HEK293 (cell line): ENCODE measurements around the gene KRT27.

Source experiments
- CTCF ChIA-PET: fragments of 350-600 bp; formaldehyde crosslinking; extraction: SDS; loops from one replicate; lab custom pipeline; 2021; ENCODE audit warnings: antibody characterized with exemption; lab: Yijun Ruan, JAX
- POLR2A ChIA-PET: fragments of 300-600 bp; formaldehyde crosslinking; extraction: SDS; loops from one replicate; lab custom pipeline; 2020; ENCODE audit warnings: antibody characterized with exemption, inconsistent platforms; lab: Yijun Ruan, JAX
- H3K27ac ChIP-seq: fragments of 200-500 bp; sonication (Bioruptor generic); 2 replicates; pipeline ENCODE4 v1.5.1; 2014; ENCODE audit warnings: low read depth, low read length, control low read depth, inconsistent platforms; ENCODE audit errors: extremely low read depth
- H3K36me3 ChIP-seq, 2 experiments: fragments of 200-500 bp in 1 of 2; sonication (Bioruptor generic) in 1 of 2; 1 replicate in 1 of 2; 2 replicates in 1 of 2; pipeline ENCODE4 v1.5.1; 2014 to 2017; ENCODE audit warnings: inconsistent platforms in 2 of 2, low read length in 2 of 2; ENCODE audit not compliant: control insufficient read depth in 2 of 2, insufficient read depth in 1 of 2
- H3K4me1 ChIP-seq: fragments of 200-500 bp; sonication (Bioruptor generic); 2 replicates; pipeline ENCODE4 v1.5.1; 2014; ENCODE audit warnings: mild to moderate bottlenecking, low read length, inconsistent platforms; ENCODE audit not compliant: control insufficient read depth, insufficient read depth
- H3K4me3 ChIP-seq: 2 replicates; pipeline ENCODE4 v1.5.1; 2011; ENCODE audit warnings: low read depth, mild to moderate bottlenecking, control low read depth, low read length, moderate library complexity
- H3K9me3 ChIP-seq: fragments of 200-500 bp; sonication (Bioruptor generic); 2 replicates; pipeline ENCODE4 v1.5.1; 2014; ENCODE audit warnings: low read depth, low read length, inconsistent platforms; ENCODE audit not compliant: control insufficient read depth, insufficient read depth
- BCL11B ChIP-seq: fragments of 450-650 bp; formaldehyde crosslinking; IDR thresholded peaks from 2 replicates; pipeline ENCODE4 v1.5.1; 2016; ENCODE audit warnings: low read depth, missing biosample characterization, missing genetic modification characterization
- GLI4 ChIP-seq: fragments of 450-650 bp; formaldehyde crosslinking; IDR thresholded peaks from 2 replicates; pipeline ENCODE4 v1.5.1; 2016; ENCODE audit warnings: missing biosample characterization, missing genetic modification characterization
- HOXA7 ChIP-seq: sonication (generic); formaldehyde crosslinking; IDR thresholded peaks from 2 replicates; pipeline ENCODE4 v1.8.1; 2022; ENCODE audit warnings: missing genetic modification reagents, borderline replicate concordance
- OVOL3 ChIP-seq: fragments of 450-650 bp; formaldehyde crosslinking; IDR thresholded peaks from 2 replicates; pipeline ENCODE4 v1.5.1; 2016; ENCODE audit warnings: missing biosample characterization, missing genetic modification characterization
- TRIM28 ChIP-seq: IDR thresholded peaks from 2 replicates; pipeline ENCODE4 v1.6.1; 2011; ENCODE audit warnings: low read length, control low read depth, borderline replicate concordance
- YY1 ChIP-seq: fragments of 450-650 bp; formaldehyde crosslinking; IDR thresholded peaks from 2 replicates; pipeline ENCODE4 v1.5.1; 2018; ENCODE audit warnings: missing biosample characterization, missing genetic modification characterization
- ZBTB26 ChIP-seq: fragments of 450-650 bp; formaldehyde crosslinking; optimal IDR thresholded peaks from 2 replicates; pipeline ENCODE3; 2016; ENCODE audit warnings: missing biosample characterization, mild to moderate bottlenecking, missing genetic modification characterization
- ZFP37 ChIP-seq: fragments of 450-650 bp; formaldehyde crosslinking; IDR thresholded peaks from 2 replicates; pipeline ENCODE4 v1.5.1; 2016; ENCODE audit warnings: missing biosample characterization, missing genetic modification characterization
- ZFP69B ChIP-seq: fragments of 450-650 bp; formaldehyde crosslinking; IDR thresholded peaks from 2 replicates; pipeline ENCODE4 v1.5.1; 2016; ENCODE audit warnings: missing biosample characterization, missing genetic modification characterization
- ZNF146 ChIP-seq: fragments of 450-650 bp; formaldehyde crosslinking; IDR thresholded peaks from 2 replicates; pipeline ENCODE4 v1.5.1; 2016; ENCODE audit warnings: missing biosample characterization, missing genetic modification characterization
- ZNF157 ChIP-seq: fragments of 450-650 bp; formaldehyde crosslinking; IDR thresholded peaks from 2 replicates; pipeline ENCODE4 v1.5.1; 2016; ENCODE audit warnings: missing biosample characterization, missing genetic modification characterization
- ZNF19 ChIP-seq: fragments of 450-650 bp; formaldehyde crosslinking; IDR thresholded peaks from 2 replicates; pipeline ENCODE4; 2016; ENCODE audit warnings: missing biosample characterization, missing genetic modification characterization, low read depth
- ZNF223 ChIP-seq: fragments of 450-650 bp; formaldehyde crosslinking; IDR thresholded peaks from 2 replicates; pipeline ENCODE4 v1.5.1; 2016; ENCODE audit warnings: missing biosample characterization, missing genetic modification characterization
- ZNF239 ChIP-seq: fragments of 450-650 bp; formaldehyde crosslinking; IDR thresholded peaks from 2 replicates; pipeline ENCODE4 v1.5.1; 2016; ENCODE audit warnings: missing biosample characterization, missing genetic modification characterization
- ZNF24 ChIP-seq: fragments of 450-650 bp; formaldehyde crosslinking; IDR thresholded peaks from 2 replicates; pipeline ENCODE4 v1.5.1; 2016; ENCODE audit warnings: missing biosample characterization, missing genetic modification characterization
- ZNF26 ChIP-seq: fragments of 450-650 bp; formaldehyde crosslinking; IDR thresholded peaks from 2 replicates; pipeline ENCODE4 v1.5.1; 2016; ENCODE audit warnings: missing biosample characterization, missing genetic modification characterization
- ZNF37A ChIP-seq: fragments of 450-650 bp; IDR thresholded peaks from 2 replicates; pipeline ENCODE4 v1.5.1; 2018; ENCODE audit warnings: missing biosample characterization, missing genetic modification characterization
- ZNF416 ChIP-seq: fragments of 450-650 bp; formaldehyde crosslinking; IDR thresholded peaks from 2 replicates; pipeline ENCODE4 v1.5.1; 2016; ENCODE audit warnings: missing biosample characterization, missing genetic modification characterization
- ZNF510 ChIP-seq: fragments of 450-650 bp; formaldehyde crosslinking; IDR thresholded peaks from 2 replicates; pipeline ENCODE4 v1.5.1; 2018; ENCODE audit warnings: mild to moderate bottlenecking, missing genetic modification characterization, missing biosample characterization; ENCODE audit not compliant: insufficient replicate concordance
- ZNF513 ChIP-seq: fragments of 450-650 bp; IDR thresholded peaks from 2 replicates; pipeline ENCODE4 v1.5.1; 2018; ENCODE audit warnings: missing biosample characterization, missing genetic modification characterization
- ZNF558 ChIP-seq: fragments of 450-650 bp; formaldehyde crosslinking; IDR thresholded peaks from 2 replicates; pipeline ENCODE4 v1.5.1; 2016; ENCODE audit warnings: missing biosample characterization, missing genetic modification characterization
- ZNF610 ChIP-seq: fragments of 450-650 bp; formaldehyde crosslinking; IDR thresholded peaks from 2 replicates; pipeline ENCODE4 v1.5.1; 2016; ENCODE audit warnings: missing biosample characterization, missing genetic modification characterization, borderline replicate concordance
- ZNF623 ChIP-seq: fragments of 450-650 bp; formaldehyde crosslinking; IDR thresholded peaks from 2 replicates; pipeline ENCODE4 v1.5.1; 2016; ENCODE audit warnings: missing biosample characterization, missing genetic modification characterization
- ZNF660 ChIP-seq: fragments of 450-650 bp; IDR thresholded peaks from 2 replicates; pipeline ENCODE4 v1.5.1; 2018; ENCODE audit warnings: missing biosample characterization, mild to moderate bottlenecking, missing genetic modification characterization
- ZSCAN4 ChIP-seq: fragments of 450-650 bp; formaldehyde crosslinking; IDR thresholded peaks from 2 replicates; pipeline ENCODE4 v1.5.1; 2017; ENCODE audit warnings: missing biosample characterization, missing genetic modification characterization
- ZSCAN5A ChIP-seq: fragments of 450-650 bp; formaldehyde crosslinking; IDR thresholded peaks from 2 replicates; pipeline ENCODE4 v1.5.1; 2016; ENCODE audit warnings: missing biosample characterization, missing genetic modification characterization

Gene KRT27

GRCh38 chr17:40813804-40814203 is 31.5 kb upstream of the KRT27 start:
- Histone ChIP-seq H3K4me3 (no peak overlapping the region), H3K36me3 (peaks cover 0 to 15% of the 10 kb centered on the region in 2 experiments; a peak in 1 of 3 replicates), H3K9me3 (no peaks in the 10 kb centered on the region), H3K27ac (no peak overlapping the region), H3K4me1 (no peaks in the 10 kb centered on the region; the same call in 1 of the 2 replicates)
- POLR2A ChIA-PET: no interaction called here
- no peak for TF ChIP-seq GLI4 (tag by site-specific recombination)
- no peak for TF ChIP-seq ZNF26 (tag by site-specific recombination)
- no peak for TF ChIP-seq ZNF223 (tag by site-specific recombination)
- TF ChIP-seq ZFP69B: no peak
- TF ChIP-seq YY1 (tag by site-specific recombination): no peak
- no peak for TF ChIP-seq OVOL3 (tag by site-specific recombination)
- no peak for TF ChIP-seq ZBTB26 (tag by site-specific recombination)
- TF ChIP-seq HOXA7 (CRISPR knock-in tag): no peak
- no peak for TF ChIP-seq ZNF146 (tag by site-specific recombination)
- no peak for TF ChIP-seq ZNF416 (tag by site-specific recombination)
- TF ChIP-seq ZNF610 (tag by site-specific recombination): no peak
- no peak for TF ChIP-seq BCL11B (tag by site-specific recombination)
- TF ChIP-seq ZNF24 (tag by site-specific recombination): no peak
- TF ChIP-seq ZFP37 (tag by site-specific recombination): no peak
- TF ChIP-seq ZNF157 (tag by site-specific recombination): no peak
- TF ChIP-seq ZNF660 (tag by site-specific recombination): no peak
- CTCF ChIA-PET: interaction anchor here (0.7 to 1.4 kb wide), 2 partner anchors 836 to 849 kb away, joined by 3 read pairs; no protein-coding TSS in a partner anchor

GRCh38 chr17:40812639-40813038 is 30.3 kb upstream of the KRT27 start:
- TF ChIP-seq TRIM28 (no peak), ZNF558 (tag by site-specific recombination) (no peak), ZNF19 (tag by site-specific recombination) (no peak), ZNF623 (no peak), ZNF239 (tag by site-specific recombination) (no peak), ZSCAN4 (tag by site-specific recombination) (no peak), ZNF510 (tag by site-specific recombination) (no peak), ZSCAN5A (tag by site-specific recombination) (no peak), ZNF37A (tag by site-specific recombination) (no peak), ZNF513 (tag by site-specific recombination) (no peak)
- TF ChIP-seq, all 188 proteins: peak for 0
- Histone ChIP-seq H3K4me3 (no peak overlapping the region), H3K27ac (no peak overlapping the region), H3K4me1 (no peaks in the 10 kb centered on the region; the same call in 1 of the 2 replicates), H3K9me3 (no peaks in the 10 kb centered on the region), H3K36me3 (peaks cover 0 to 12% of the 10 kb centered on the region in 2 experiments; a peak in 1 of 3 replicates)
- ChIA-PET POLR2A (no interaction called here), CTCF (interaction anchor here (0.5 to 1.4 kb wide), 3 partner anchors 736 to 850 kb away, joined by 3 to 4 read pairs (median 3); no protein-coding TSS in a partner anchor)
